ENCODE measurements around the gene CD82. TPM values are rescaled to one million over a fixed set of nuclear protein-coding genes. Genes with fewer than 3 reads are reported as not detected.

Gene CD82
- total RNA-seq, 1 donor from 2014 or later, result 16.1 TPM

DNA sequence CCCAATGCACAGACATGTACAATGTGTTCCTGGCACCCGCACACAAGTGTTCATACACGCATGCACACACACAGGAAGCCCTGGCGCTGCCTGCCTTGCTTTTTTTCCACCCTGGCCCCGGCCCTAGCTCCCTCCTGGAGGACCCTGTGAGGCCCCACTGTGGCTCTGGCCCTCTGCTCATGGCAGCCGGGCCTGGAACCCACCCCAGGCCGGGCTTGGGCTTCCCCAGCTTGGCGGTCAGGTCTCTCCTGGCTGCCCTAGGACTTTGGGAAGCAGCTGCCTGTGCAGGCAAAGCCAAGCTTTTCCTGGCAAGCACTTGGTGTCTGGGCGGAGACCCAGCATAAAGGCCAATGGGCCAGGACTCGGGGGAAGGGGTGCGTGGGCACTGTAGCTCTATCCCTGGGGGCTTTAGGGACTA lies 30.5 kb downstream of the CD82 start:
- no peak for TF ChIP-seq CTCF (IDR thresholded peaks at IDR 0.05; ENCODE audit: unreplicated experiment)
- Mint-ChIP-seq H3K27me3 (ENCODE audit: unreplicated experiment) (peaks cover 15% of the 10 kb centered on the region), H3K27ac (ENCODE audit: unreplicated experiment) (no peak overlapping the region), H3K4me3 (ENCODE audit: unreplicated experiment) (no peak overlapping the region), H3K9me3 (ENCODE audit: unreplicated experiment) (no peaks in the 10 kb centered on the region), H3K4me1 (ENCODE audit: unreplicated experiment) (peaks cover 11% of the 10 kb centered on the region), H3K36me3 (ENCODE audit: low read depth, unreplicated experiment) (no peaks in the 10 kb centered on the region)
- no peak for DNase-seq (ENCODE audit: low spot score)

DNA sequence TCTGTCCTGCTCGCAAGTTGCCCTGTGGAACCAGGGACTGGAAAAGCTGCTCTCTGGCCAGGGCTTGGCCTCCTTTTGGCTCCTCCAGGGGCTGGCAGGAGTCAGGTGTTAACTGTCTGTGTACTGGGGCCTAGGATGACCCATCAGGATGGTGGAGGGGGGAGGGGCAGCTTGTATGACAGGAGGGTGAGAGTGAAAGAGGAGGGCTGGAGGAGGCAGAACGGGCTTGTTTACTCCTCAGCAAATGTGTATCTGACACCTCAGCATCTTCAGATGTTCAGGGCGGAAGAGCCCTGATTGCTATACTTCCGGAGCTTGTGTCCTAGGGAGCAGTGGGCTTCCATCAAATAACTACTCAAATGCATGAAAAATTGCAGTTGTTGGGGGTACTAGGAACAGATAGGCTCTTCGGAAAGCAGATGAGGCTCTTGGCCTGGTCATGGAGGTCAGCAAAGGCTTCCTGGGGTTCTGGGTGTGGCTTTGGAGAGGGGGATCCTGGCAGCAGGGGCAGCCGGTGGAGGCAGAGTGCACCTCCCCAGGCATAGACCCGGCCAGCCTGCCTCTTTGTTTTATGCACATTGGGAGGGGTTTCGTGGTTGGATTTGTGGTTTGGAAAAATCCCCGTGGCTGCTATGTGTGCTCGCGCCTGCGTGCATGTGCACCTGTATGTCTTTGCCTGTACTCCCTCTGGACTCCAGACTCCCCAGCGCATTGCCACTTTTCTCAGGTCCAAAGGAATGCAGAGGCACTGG lies 31.2 kb downstream of the CD82 start:
- H3K4me3 Mint-ChIP-seq (ENCODE audit: unreplicated experiment), result no peak overlapping the region
- peaks cover 15% of the 10 kb centered on the region for H3K27me3 Mint-ChIP-seq (ENCODE audit: unreplicated experiment)
- H3K27ac Mint-ChIP-seq (ENCODE audit: unreplicated experiment), result no peak overlapping the region
- no peak for TF ChIP-seq CTCF (IDR thresholded peaks at IDR 0.05; ENCODE audit: unreplicated experiment)
- DNase-seq (ENCODE audit: low spot score), result no peak
- H3K36me3 Mint-ChIP-seq (ENCODE audit: low read depth, unreplicated experiment), result no peaks in the 10 kb centered on the region
- no peaks in the 10 kb centered on the region for H3K9me3 Mint-ChIP-seq (ENCODE audit: unreplicated experiment)
- H3K4me1 Mint-ChIP-seq (ENCODE audit: unreplicated experiment), result peaks cover 11% of the 10 kb centered on the region

- TF ChIP-seq CTCF (IDR thresholded peaks at IDR 0.05; ENCODE audit: unreplicated experiment), result no peak
- Mint-ChIP-seq H3K4me1 (ENCODE audit: unreplicated experiment) (peaks cover 7% of the 10 kb centered on the region), H3K36me3 (ENCODE audit: low read depth, unreplicated experiment) (no peaks in the 10 kb centered on the region)
Measured at GRCh38 chr11:44597358-44598012, 32.0 kb downstream of the CD82 start.

GRCh38 chr11:44598831-44599230 lies 33.4 kb downstream of the CD82 start:
- H3K36me3 Mint-ChIP-seq (ENCODE audit: low read depth, unreplicated experiment), result no peaks in the 10 kb centered on the region
- H3K27ac Mint-ChIP-seq (ENCODE audit: unreplicated experiment), result no peak overlapping the region
- no peak for DNase-seq (ENCODE audit: low spot score)
- H3K27me3 Mint-ChIP-seq (ENCODE audit: unreplicated experiment), result peaks cover 15% of the 10 kb centered on the region
- no peaks in the 10 kb centered on the region for H3K4me1 Mint-ChIP-seq (ENCODE audit: unreplicated experiment)
- H3K9me3 Mint-ChIP-seq (ENCODE audit: unreplicated experiment), result no peaks in the 10 kb centered on the region
- no peak overlapping the region for H3K4me3 Mint-ChIP-seq (ENCODE audit: unreplicated experiment)
- no peak for TF ChIP-seq CTCF (IDR thresholded peaks at IDR 0.05; ENCODE audit: unreplicated experiment)

More at GRCh38 chr11:44597358-44598012, 32.0 kb downstream of the CD82 start:
- H3K9me3 Mint-ChIP-seq (ENCODE audit: unreplicated experiment), result no peaks in the 10 kb centered on the region
- H3K27ac Mint-ChIP-seq (ENCODE audit: unreplicated experiment), result no peak overlapping the region
- no peak for DNase-seq (ENCODE audit: low spot score)
- peaks cover 15% of the 10 kb centered on the region for H3K27me3 Mint-ChIP-seq (ENCODE audit: unreplicated experiment)
- H3K4me3 Mint-ChIP-seq (ENCODE audit: unreplicated experiment), result no peak overlapping the region

GRCh38 chr11:44600261-44600660 lies 34.8 kb downstream of the CD82 start:
- no peaks in the 10 kb centered on the region for H3K36me3 Mint-ChIP-seq (ENCODE audit: low read depth, unreplicated experiment)
- no peaks in the 10 kb centered on the region for H3K9me3 Mint-ChIP-seq (ENCODE audit: unreplicated experiment)
- no peak for TF ChIP-seq CTCF (IDR thresholded peaks at IDR 0.05; ENCODE audit: unreplicated experiment)
- peaks cover 9% of the 10 kb centered on the region for H3K27me3 Mint-ChIP-seq (ENCODE audit: unreplicated experiment)
- DNase-seq (ENCODE audit: low spot score), result no peak
- no peak overlapping the region for H3K27ac Mint-ChIP-seq (ENCODE audit: unreplicated experiment)
- H3K4me3 Mint-ChIP-seq (ENCODE audit: unreplicated experiment), result no peak overlapping the region
- H3K4me1 Mint-ChIP-seq (ENCODE audit: unreplicated experiment), result no peaks in the 10 kb centered on the region
